D721Med (cell line): ENCODE results near the gene ZNF474.

Experiments
- DNase-seq: peaks from one replicate; pipeline ENCODE4 v3.0.0; 2011; ENCODE audit warnings: low spot score; ENCODE audit not compliant: insufficient read length
- FAIRE-seq: peaks from 2 replicates; lab custom pipeline; 2011; peaks lifted over from hg19 to GRCh38; lab: Jason Lieb, UNC
- CTCF ChIP-seq: IDR thresholded peaks from 2 replicates; pipeline ENCODE4 v1.5.1; 2012; ENCODE audit warnings: mild to moderate bottlenecking, control low read depth; ENCODE audit not compliant: insufficient read depth; ENCODE audit errors: missing control alignments

Gene ZNF474

GRCh38 chr5:122173474-122174415, 44.4 kb downstream of the ZNF474 start:
- no peak for FAIRE-seq
- TF ChIP-seq CTCF, result no peak

GRCh38 chr5:122175091-122175490, 45.7 kb downstream of the ZNF474 start:
- FAIRE-seq (no peak), DNase-seq (no peak)
- no peak for TF ChIP-seq CTCF

More at GRCh38 chr5:122173474-122174415, 44.4 kb downstream of the ZNF474 start:
- no peak for DNase-seq

- DNase-seq (no peak), FAIRE-seq (no peak)
- TF ChIP-seq CTCF, result no peak
Measured at GRCh38 chr5:122175852-122176251, 46.5 kb downstream of the ZNF474 start.

- TF ChIP-seq CTCF, result no peak
- no peak for DNase-seq
- FAIRE-seq, result no peak
Measured at GRCh38 chr5:122177161-122177560, 47.8 kb downstream of the ZNF474 start.

GRCh38 chr5:122179701-122180100, 50.4 kb downstream of the ZNF474 start:
- FAIRE-seq (no peak), DNase-seq (no peak)
- TF ChIP-seq CTCF, result no peak

- no peak for TF ChIP-seq CTCF
- FAIRE-seq, result no peak
- DNase-seq, result no peak
Measured at GRCh38 chr5:122180146-122180712, 50.9 kb downstream of the ZNF474 start.

GRCh38 chr5:122180863-122181548, 51.7 kb downstream of the ZNF474 start:
- TF ChIP-seq CTCF, result no peak
- FAIRE-seq (no peak), DNase-seq (no peak)
